A673 (cell line): Measurements from ENCODE around the gene BCL2A1. TPM values are rescaled to one million over a fixed set of nuclear protein-coding genes. Genes with fewer than 3 reads are reported as not detected.

Experiments used
- BruUV-seq: library from RNA; stranded (reverse); fragments of 400-500 nt; replicated peaks from 2 replicates; lab custom pipeline; 2021; lab: Mats Ljungman, UMichigan
- CTCF ChIA-PET: fragments of 300-600 bp; sonication (Branson Sonifier 250); formaldehyde crosslinking; loops from one replicate; lab custom pipeline; 2022; ENCODE audit warnings: antibody characterized with exemption; lab: Charles Lee
- POLR2A ChIA-PET: fragments of 300-600 bp; sonication (Branson Sonifier 250); formaldehyde crosslinking; loops from one replicate; lab custom pipeline; 2022; ENCODE audit warnings: antibody characterized with exemption; ENCODE audit not compliant: low non-redundant PET; lab: Charles Lee
- DNase-seq: peaks from one replicate; pipeline ENCODE4 v3.0.0-alpha.2; 2015; ENCODE audit warnings: low spot score
- H3K27ac ChIP-seq: fragments of 200-600 bp; sonication (generic); 2 replicates; pipeline ENCODE4 v1.5.1; 2016; ENCODE audit warnings: mixed run types, low read depth, mild to moderate bottlenecking, mixed read lengths, antibody characterized with exemption, low read length; ENCODE audit not compliant: poor library complexity, severe bottlenecking
- H3K27me3 ChIP-seq: fragments of 200-600 bp; sonication (generic); replicated peaks from 2 replicates; pipeline ENCODE4 v1.6.1; 2017; ENCODE audit warnings: mixed run types, low read depth, mild to moderate bottlenecking, mixed read lengths, antibody characterized with exemption, low read length; ENCODE audit not compliant: insufficient read depth, poor library complexity
- H3K36me3 ChIP-seq: fragments of 200-600 bp; sonication (generic); 2 replicates; pipeline ENCODE4 v1.6.1; 2016; ENCODE audit warnings: mixed run types, mild to moderate bottlenecking, mixed read lengths, antibody characterized with exemption, low read length; ENCODE audit not compliant: insufficient read depth, poor library complexity, severe bottlenecking
- H3K4me1 ChIP-seq: fragments of 200-600 bp; sonication (generic); 2 replicates; pipeline ENCODE4 v1.6.1; 2017; ENCODE audit warnings: mixed run types, mild to moderate bottlenecking, mixed read lengths, antibody characterized with exemption, low read length; ENCODE audit not compliant: insufficient read depth, poor library complexity, severe bottlenecking
- H3K4me3 ChIP-seq: fragments of 200-600 bp; sonication (generic); 2 replicates; pipeline ENCODE4 v1.5.1; 2016; ENCODE audit warnings: low read depth, mixed run types, mild to moderate bottlenecking, mixed read lengths, low read length; ENCODE audit not compliant: poor library complexity, severe bottlenecking
- H3K9me3 ChIP-seq: fragments of 200-600 bp; sonication (generic); 2 replicates; pipeline ENCODE4 v1.6.1; 2016; ENCODE audit warnings: mixed run types, low read depth, mild to moderate bottlenecking, mixed read lengths, antibody characterized with exemption, low read length; ENCODE audit not compliant: poor library complexity, severe bottlenecking
- CTCF ChIP-seq: fragments of 300-800, 200-600 bp; sonication (generic); conservative IDR thresholded peaks from 2 replicates; pipeline ENCODE4 v1.5.1; 2017; ENCODE audit warnings: low read depth, mild to moderate bottlenecking, antibody characterized with exemption, low read length, moderate library complexity, mixed read lengths
- EZH2 ChIP-seq: fragments of 200-600 bp; sonication (generic); IDR thresholded peaks from 2 replicates; pipeline ENCODE4 v1.6.1; 2017; ENCODE audit warnings: borderline replicate concordance, low read depth, mild to moderate bottlenecking, mixed read lengths, antibody characterized with exemption, low read length; ENCODE audit not compliant: poor library complexity, severe bottlenecking
- intact Hi-C: fragments of 100-400 bp; cut with micrococcal nuclease; formaldehyde crosslinking; loops from one replicate; pipeline ENCODE4 v1.10.0; 2022; ENCODE audit not compliant: unreplicated experiment
- total RNA-seq: library from RNA; stranded (reverse); gene quantifications from 2 replicates; pipeline ENCODE4 v1.2.3, GENCODE V29; 2021

Gene BCL2A1
- total RNA-seq, 1 experiment from 2014 or later = not detected

- TF ChIP-seq CTCF (no peak), EZH2 (no peak)
These were observed 32.2 kb upstream of the BCL2A1 start for GRCh38 chr15:80003171-80003570.

GRCh38 chr15:80002267-80002666 is 31.3 kb upstream of the BCL2A1 start:
- Histone ChIP-seq H3K4me1 (no peaks in the 10 kb centered on the region), H3K27ac (no peak overlapping the region), H3K4me3 (no peak overlapping the region), H3K36me3 (no peaks in the 10 kb centered on the region), H3K9me3 (no peaks in the 10 kb centered on the region), H3K27me3 (no peaks in the 10 kb centered on the region)
- POLR2A ChIA-PET = no interaction called here
- no TSS peak for BruUV-seq
- TF ChIP-seq EZH2 = no peak
- TF ChIP-seq CTCF = no peak
- intact Hi-C loops = no loop called here
- DNase-seq = no peak
- CTCF ChIA-PET = interaction anchor here (0.6 kb wide), 1 partner anchor 59 kb away, joined by 3 read pairs; no protein-coding TSS in a partner anchor

More at GRCh38 chr15:80003171-80003570, 32.2 kb upstream of the BCL2A1 start:
- H3K27me3 ChIP-seq = no peaks in the 10 kb centered on the region
- no TSS peak for BruUV-seq
- ChIA-PET POLR2A (no interaction called here), CTCF (no interaction called here)
- intact Hi-C loops = no loop called here
- H3K9me3 ChIP-seq = no peaks in the 10 kb centered on the region
- H3K4me1 ChIP-seq = no peaks in the 10 kb centered on the region
- no peak overlapping the region for H3K27ac ChIP-seq
- no peak overlapping the region for H3K4me3 ChIP-seq
- DNase-seq = peak; percentile 18
- no peaks in the 10 kb centered on the region for H3K36me3 ChIP-seq

DNA sequence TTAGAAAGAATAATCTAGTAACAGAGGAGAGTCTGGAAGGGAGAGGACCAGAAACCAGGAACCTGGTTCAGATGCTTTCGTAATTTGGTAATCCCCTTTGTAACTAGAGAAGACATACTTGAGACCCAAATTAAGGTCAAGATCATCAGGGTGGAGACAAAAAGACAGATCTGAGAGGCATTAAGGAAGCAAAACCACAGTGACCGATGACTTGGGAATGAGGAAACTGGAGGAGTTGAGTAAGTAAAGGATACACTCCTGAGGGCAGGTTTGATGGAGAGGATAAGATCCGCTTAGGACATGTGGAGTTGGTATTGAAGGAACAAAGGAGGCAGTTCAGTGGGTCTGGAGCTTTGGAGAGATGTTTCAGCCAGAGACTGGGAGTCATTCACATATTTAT is 23.6 kb upstream of the BCL2A1 start:
- Histone ChIP-seq H3K36me3 (no peaks in the 10 kb centered on the region), H3K4me3 (no peak overlapping the region), H3K9me3 (no peaks in the 10 kb centered on the region), H3K4me1 (no peaks in the 10 kb centered on the region), H3K27ac (no peak overlapping the region), H3K27me3 (peaks cover 5% of the 10 kb centered on the region)
- intact Hi-C loops = loop anchor here (5.0 to 10.0 kb wide), 3 partner anchors 97 to 650 kb away; partner anchors contain the start of gene MTHFS
- TF ChIP-seq EZH2 (no peak), CTCF (no peak)
- CTCF ChIA-PET = no interaction called here
- POLR2A ChIA-PET = no interaction called here
- BruUV-seq = no TSS peak
- no peak for DNase-seq
